HUDEP-2 (cell line): ENCODE results near the gene ST3GAL5.

Experiments
- DNase-seq, 76 experiments: peaks; one replicate each; lab custom pipeline; 2025; ENCODE audit not compliant: unreplicated experiment in 76 of 76; lab: John Stamatoyannopoulos, UW

ST3GAL5 gene

GRCh38 chr2:85917887-85918795, 29.4 kb upstream of the ST3GAL5 start:
- DNase-seq: no peak

- DNase-seq: no peak
Measured at GRCh38 chr2:85915606-85916303, 27.0 kb upstream of the ST3GAL5 start.

DNA sequence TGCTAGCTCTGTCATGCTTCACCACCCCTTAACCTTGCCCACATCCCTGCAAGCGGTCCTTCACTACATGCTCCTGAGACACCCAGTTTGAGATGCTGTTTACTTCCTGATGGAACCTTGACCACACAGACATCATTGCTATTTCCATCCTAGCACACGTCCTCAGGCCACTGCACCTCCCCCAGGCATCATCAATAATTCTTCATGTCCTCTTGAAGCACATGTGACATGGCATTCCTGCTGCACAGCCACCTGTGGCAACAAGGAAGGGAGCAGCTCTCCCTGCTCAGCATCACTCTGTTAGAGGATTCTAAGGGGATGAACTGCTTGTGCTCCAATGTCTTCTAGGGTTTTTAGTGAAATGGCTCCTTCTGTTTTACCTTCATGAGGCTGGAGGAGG, 26.1 kb upstream of the ST3GAL5 start:
- DNase-seq: no peak

GRCh38 chr2:85913884-85914881, 25.4 kb upstream of the ST3GAL5 start:
- DNase-seq: no peak

- no peak for DNase-seq
Measured at GRCh38 chr2:85911814-85912692, 23.3 kb upstream of the ST3GAL5 start.

- no peak for DNase-seq
Measured at GRCh38 chr2:85911097-85911496, 22.3 kb upstream of the ST3GAL5 start.

- DNase-seq: no peak
Measured at GRCh38 chr2:85909005-85909404, 20.2 kb upstream of the ST3GAL5 start.

DNA sequence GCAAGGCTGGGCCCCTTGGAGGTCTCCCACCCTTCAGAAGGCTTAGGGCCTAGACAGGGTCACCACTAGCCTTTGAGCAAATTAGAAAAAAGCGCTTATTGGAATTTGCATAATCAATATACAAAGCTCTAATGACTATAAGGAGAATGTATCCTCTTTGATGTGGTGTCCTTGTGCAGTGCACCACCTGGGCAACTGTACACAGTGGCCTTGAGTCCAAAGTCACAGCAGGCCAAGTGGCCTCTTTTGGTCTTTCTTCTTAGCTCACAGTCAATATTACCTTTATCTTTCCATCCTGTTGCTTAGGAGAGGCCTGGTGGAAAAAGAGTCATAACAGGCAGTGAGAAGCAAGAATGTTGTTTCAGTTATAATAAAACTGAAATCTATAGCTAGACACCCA, 19.7 kb upstream of the ST3GAL5 start:
- DNase-seq: no peak

GRCh38 chr2:85907671-85908157, 18.9 kb upstream of the ST3GAL5 start:
- DNase-seq: peak in 25 of 76 experiments; percentile 7 to 76 (median 25)

GRCh38 chr2:85906748-85907147, 18.0 kb upstream of the ST3GAL5 start:
- DNase-seq: no peak

DNA sequence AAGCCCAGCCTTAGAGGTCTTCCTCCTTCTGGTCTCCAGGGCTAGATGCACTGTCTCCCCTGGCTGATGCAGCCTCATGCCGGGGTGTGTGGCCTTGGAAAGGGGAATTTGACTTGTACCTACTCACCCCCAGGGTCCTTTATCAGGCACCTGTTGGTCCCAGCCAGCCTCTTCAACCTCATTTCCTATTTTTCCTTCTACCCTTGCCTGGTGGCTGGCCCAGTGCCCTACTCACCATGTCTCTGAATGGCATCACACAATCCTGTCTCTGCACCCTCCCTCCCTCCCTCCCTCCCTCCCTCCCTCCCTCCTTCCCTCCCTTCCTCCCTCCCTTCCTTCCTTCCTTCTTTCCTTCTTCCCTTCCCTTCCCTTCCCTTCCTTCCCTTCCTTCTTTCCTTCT, 17.1 kb upstream of the ST3GAL5 start:
- DNase-seq: no peak

DNA sequence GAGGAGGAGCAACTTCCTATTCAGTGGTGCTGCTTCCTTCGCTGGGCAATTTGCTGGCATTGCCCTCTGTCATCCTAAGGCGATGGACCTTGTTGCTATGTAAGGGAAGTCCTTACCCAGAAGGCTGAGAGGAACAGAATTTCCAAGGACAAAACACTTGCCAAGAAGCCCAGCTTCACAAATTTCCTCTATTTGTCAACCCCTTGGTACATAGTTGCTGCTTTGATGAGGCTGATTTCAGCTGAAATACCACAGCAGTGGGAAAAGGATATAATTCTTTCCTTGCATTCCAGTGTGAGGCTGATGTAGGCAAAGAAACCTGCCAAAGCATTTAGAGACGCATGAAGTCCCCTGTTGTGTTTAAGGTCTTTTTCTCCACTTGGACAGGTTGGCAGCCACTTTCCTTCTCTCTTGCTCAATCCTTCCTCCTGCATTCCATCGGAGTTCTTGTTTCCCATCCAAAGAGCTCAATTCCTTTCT, 16.4 kb upstream of the ST3GAL5 start:
- no peak for DNase-seq

- no peak for DNase-seq
Measured at GRCh38 chr2:85903849-85904248, 15.1 kb upstream of the ST3GAL5 start.

- no peak for DNase-seq
Measured at GRCh38 chr2:85902496-85902895, 13.7 kb upstream of the ST3GAL5 start.

GRCh38 chr2:85901155-85901554, 12.4 kb upstream of the ST3GAL5 start:
- DNase-seq: no peak

- DNase-seq: no peak
Measured at GRCh38 chr2:85900366-85900765, 11.6 kb upstream of the ST3GAL5 start.

- DNase-seq: no peak
Measured at GRCh38 chr2:85899849-85900248, 11.1 kb upstream of the ST3GAL5 start.

- no peak for DNase-seq
Measured at GRCh38 chr2:85899284-85899683, 10.5 kb upstream of the ST3GAL5 start.

GRCh38 chr2:85898881-85899280, 10.1 kb upstream of the ST3GAL5 start:
- DNase-seq: no peak
